ENCODE measurements around the gene NDRG4.

Gene NDRG4

DNA sequence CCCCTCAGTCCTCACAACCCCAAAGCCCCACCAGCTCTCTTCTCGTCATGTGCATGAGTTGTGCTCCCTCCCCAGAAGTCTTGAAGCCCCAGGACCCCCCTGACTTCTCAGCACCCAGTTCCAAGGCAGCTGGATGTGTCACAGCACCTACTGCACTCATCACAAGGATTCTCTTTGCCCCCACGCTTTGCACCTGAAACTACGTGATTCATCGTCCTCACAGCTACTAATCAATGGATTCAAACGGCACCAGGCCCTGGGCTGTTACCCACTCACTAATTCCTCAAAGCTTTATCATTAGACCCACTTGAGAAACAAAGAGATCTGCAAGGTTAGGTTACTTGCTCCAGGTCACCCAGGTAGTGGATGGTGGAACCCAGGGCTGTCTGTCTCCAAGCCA, 45.1 kb upstream of the NDRG4 start:
- no peak overlapping the region for H3K4me3 ChIP-seq (replicated peaks in 1 of 2; ENCODE audit: low read depth in 2 of 2, low read length in 2 of 2)
- DNase-seq (ENCODE audit: low read depth in 2 of 2): no peak
- TF ChIP-seq, protein P1, sequence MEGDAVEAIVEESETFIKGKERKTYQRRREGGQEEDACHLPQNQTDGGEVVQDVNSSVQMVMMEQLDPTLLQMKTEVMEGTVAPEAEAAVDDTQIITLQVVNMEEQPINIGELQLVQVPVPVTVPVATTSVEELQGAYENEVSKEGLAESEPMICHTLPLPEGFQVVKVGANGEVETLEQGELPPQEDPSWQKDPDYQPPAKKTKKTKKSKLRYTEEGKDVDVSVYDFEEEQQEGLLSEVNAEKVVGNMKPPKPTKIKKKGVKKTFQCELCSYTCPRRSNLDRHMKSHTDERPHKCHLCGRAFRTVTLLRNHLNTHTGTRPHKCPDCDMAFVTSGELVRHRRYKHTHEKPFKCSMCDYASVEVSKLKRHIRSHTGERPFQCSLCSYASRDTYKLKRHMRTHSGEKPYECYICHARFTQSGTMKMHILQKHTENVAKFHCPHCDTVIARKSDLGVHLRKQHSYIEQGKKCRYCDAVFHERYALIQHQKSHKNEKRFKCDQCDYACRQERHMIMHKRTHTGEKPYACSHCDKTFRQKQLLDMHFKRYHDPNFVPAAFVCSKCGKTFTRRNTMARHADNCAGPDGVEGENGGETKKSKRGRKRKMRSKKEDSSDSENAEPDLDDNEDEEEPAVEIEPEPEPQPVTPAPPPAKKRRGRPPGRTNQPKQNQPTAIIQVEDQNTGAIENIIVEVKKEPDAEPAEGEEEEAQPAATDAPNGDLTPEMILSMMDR (IDR thresholded peaks at IDR 0.05; ENCODE audit: low read depth, low read length): no peak

DNA sequence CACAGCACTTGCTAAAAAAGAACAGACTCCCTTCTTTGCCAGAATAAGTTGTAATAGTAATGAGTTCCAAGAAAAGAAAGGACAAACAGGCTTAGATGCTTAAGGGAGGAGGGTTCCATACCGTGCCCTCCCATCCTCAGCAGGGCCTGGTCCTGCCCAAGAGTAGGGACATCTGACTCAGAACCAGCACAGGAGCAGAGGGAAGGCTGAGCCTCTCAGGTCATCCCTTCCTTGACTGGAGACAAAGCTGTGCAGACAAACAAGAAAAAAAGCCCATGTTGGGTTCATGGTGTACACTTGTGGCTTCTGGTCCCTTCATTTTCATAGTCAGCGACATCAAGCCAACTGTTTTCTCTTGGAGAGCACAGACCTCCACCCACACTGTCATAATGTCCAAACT, 44.2 kb upstream of the NDRG4 start:
- no peak overlapping the region for H3K4me3 ChIP-seq (replicated peaks in 1 of 2; ENCODE audit: low read depth in 2 of 2, low read length in 2 of 2)
- DNase-seq (ENCODE audit: low read depth in 2 of 2): peak in 1 of 2 donors; percentile 18
- TF ChIP-seq, protein P1 (IDR thresholded peaks at IDR 0.05; ENCODE audit: low read depth, low read length): no peak

DNA sequence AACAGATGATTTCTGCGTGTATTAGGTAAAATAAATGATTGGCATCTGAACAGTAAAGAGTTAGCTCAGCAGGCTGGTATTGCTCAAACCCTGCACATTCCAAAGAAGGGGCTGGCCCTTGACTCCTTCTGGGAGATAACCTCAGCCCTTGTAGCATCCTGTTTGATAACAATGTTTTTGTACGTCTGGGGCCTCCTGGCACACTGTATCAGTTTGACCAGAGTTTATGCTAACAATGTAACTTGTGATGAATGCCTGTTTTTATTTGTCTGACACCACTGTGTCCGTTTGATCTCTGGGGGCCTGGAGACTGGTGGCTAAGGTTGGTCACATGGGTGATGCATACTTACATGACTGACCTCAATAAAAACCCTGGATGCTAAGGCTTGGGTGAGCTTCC, 43.8 kb upstream of the NDRG4 start:
- TF ChIP-seq, protein P1 (IDR thresholded peaks at IDR 0.05; ENCODE audit: low read depth, low read length): no peak
- peak in 1 of 2 donors; percentile 43 for DNase-seq (ENCODE audit: low read depth in 2 of 2)
- H3K4me3 ChIP-seq (replicated peaks in 1 of 2; ENCODE audit: low read depth in 2 of 2, low read length in 2 of 2): no peak overlapping the region

DNA sequence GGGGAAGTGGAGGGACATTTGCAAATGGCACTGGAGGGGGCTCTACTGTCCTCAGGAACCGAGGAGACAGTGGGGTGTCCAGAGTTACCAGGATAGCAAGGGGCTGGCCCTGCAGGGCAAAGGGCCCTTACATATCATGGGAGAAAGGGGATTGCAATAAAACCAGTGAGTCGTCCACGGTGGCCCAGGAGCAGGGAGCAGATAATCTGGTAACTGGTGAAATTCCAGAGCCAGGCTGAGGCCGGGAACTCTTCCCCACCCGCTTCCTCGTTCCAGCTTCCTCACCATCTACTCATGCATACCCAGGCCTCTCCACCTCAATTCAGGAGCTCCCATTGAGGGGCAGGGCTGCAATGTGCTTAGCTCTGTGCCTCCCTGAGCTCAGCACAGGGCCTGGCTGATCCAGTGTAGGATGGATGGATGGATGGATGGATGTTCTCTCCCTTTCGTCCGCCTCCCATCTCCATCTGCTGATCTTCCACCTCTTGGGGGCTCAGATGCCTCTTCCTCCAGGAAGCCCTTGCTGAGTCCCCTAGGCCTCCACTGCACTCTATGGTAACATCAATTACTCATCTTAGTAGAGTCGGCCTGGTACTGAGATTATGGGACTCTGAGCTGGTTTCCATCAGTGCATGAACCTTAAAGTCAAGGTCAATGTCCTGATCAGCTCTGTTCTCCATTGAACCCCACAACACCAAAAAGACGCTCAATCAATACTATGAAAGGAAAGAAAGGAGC, 41.2 kb upstream of the NDRG4 start:
- no peak for DNase-seq (ENCODE audit: low read depth in 2 of 2)
- TF ChIP-seq, protein P1 (IDR thresholded peaks at IDR 0.05; ENCODE audit: low read depth, low read length): no peak
- H3K4me3 ChIP-seq (replicated peaks in 1 of 2; ENCODE audit: low read depth in 2 of 2, low read length in 2 of 2): no peak overlapping the region

DNA sequence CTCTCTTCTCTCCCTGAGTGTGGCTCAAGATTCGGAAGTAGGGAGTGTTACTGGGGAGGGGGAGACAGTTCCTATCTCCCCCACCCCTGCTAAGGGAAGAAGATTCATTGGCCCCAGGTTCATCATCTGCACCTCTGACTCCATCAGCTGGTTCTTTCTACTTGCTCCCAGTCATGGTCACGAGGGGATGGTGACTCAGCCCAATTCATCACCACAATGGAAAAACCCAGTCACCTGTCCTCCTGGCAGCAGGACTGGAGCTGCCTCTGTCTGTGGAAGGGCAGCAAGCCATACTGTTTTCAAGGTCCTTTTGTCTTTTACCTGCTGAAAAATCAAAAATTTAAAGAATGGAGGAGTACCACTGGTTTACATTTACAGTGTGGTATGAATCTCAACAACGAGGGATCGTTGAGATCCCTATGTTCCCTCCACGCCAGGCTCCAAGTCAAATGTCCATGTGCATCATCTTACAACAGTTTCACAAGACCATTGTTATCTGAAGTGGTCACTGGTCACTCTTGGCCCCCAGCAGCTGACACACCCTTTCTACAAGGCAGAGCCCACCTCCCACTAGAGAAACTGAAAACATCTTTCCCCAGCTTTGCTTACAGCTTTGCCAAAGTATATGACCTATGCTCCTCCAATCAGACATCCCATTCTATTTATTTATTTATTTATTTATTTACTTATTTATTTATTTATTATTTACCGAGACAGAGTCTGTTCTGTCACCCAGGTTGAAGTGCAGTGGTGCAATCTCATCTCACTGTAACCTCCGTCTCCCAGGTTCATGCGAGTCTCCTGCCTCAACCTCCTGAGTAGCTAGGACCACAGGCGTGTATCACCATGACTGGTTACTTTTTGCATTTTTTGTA, 40.4 kb upstream of the NDRG4 start:
- H3K4me3 ChIP-seq (replicated peaks in 1 of 2; ENCODE audit: low read depth in 2 of 2, low read length in 2 of 2): no peak overlapping the region
- peak; percentile 41 to 87 for DNase-seq (ENCODE audit: low read depth in 2 of 2)
- TF ChIP-seq, protein P1 (IDR thresholded peaks at IDR 0.05; ENCODE audit: low read depth, low read length): no peak

DNA sequence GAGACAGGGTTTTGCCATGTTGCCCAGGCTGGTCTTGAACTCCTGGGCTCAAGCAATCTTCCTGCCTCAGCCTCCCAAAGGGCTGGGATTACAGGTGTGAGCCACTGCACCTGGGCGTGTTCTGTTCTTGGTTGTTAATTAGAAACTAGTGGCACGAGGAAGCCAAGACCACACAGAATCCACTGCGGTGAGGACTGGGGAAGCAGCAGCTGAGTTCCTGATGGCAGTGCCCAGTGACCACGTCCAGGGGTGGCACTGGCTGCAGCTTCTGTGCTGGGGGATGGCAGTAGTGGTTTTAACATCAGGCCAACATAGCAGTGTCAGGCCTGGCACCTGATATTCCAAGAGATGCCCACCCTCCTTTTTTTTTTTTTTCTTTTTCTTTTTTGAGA, 39.7 kb upstream of the NDRG4 start:
- DNase-seq (ENCODE audit: low read depth in 2 of 2): no peak
- TF ChIP-seq, protein P1 (IDR thresholded peaks at IDR 0.05; ENCODE audit: low read depth, low read length): no peak
- H3K4me3 ChIP-seq (replicated peaks in 1 of 2; ENCODE audit: low read depth in 2 of 2, low read length in 2 of 2): no peak overlapping the region
